Caco-2 (cell line): ENCODE data around the gene PLSCR1. TPM values are rescaled to one million over a fixed set of nuclear protein-coding genes. Genes with fewer than 3 reads are reported as not detected.

Experiments used
- BruUV-seq: library from RNA; stranded (reverse); fragments of 400-500 nt; replicated peaks from 2 replicates; lab custom pipeline; 2021; lab: Mats Ljungman, UMichigan
- CTCF ChIA-PET: fragments of 300-600 bp; sonication (Branson Sonifier 250); formaldehyde crosslinking; loops from one replicate; lab custom pipeline; 2022; ENCODE audit warnings: antibody characterized with exemption; lab: Charles Lee
- POLR2A ChIA-PET: fragments of 300-600 bp; sonication (Branson Sonifier 250); formaldehyde crosslinking; loops from one replicate; lab custom pipeline; 2022; ENCODE audit warnings: antibody characterized with exemption; lab: Charles Lee
- DNase-seq, 2 experiments: peaks; one replicate each; pipeline versions ENCODE4 v3.0.0 to v3.0.0-alpha.2; 2020 to 2022
- H3K27me3 ChIP-seq: replicated peaks from 2 replicates; pipeline ENCODE4 v1.6.0; 2011; ENCODE audit warnings: low read length; ENCODE audit not compliant: control insufficient read depth, insufficient read depth
- H3K36me3 ChIP-seq: 2 replicates; pipeline ENCODE4 v1.5.1; 2011; ENCODE audit warnings: low read length; ENCODE audit not compliant: control insufficient read depth, insufficient read depth
- H3K4me1 ChIP-seq: fragments of 250-450 bp; sonication (Bioruptor Pico); 2 replicates; pipeline ENCODE4 v1.5.1; 2020; ENCODE audit warnings: mild to moderate bottlenecking
- H3K4me3 ChIP-seq: 2 replicates; pipeline ENCODE4 v1.5.1; 2011; ENCODE audit warnings: low read depth, mild to moderate bottlenecking, control low read depth, low read length
- H3K9me3 ChIP-seq: fragments of 250-450 bp; sonication (Bioruptor Pico); 2 replicates; pipeline ENCODE4 v1.5.1; 2020; ENCODE audit warnings: mild to moderate bottlenecking, moderate library complexity
- H3K27ac Mint-ChIP-seq: one replicate; pipeline ENCODE4 v1.8.0; 2022; ENCODE audit warnings: mixed read lengths; ENCODE audit not compliant: unreplicated experiment
- H3K27me3 Mint-ChIP-seq: one replicate; pipeline ENCODE4 v1.8.0; 2022; ENCODE audit warnings: mixed read lengths; ENCODE audit not compliant: insufficient read depth, unreplicated experiment
- H3K36me3 Mint-ChIP-seq: one replicate; pipeline ENCODE4 v1.8.0; 2022; ENCODE audit warnings: mild to moderate bottlenecking, mixed read lengths; ENCODE audit not compliant: insufficient read depth, unreplicated experiment
- H3K4me1 Mint-ChIP-seq: one replicate; pipeline ENCODE4 v1.8.0; 2022; ENCODE audit warnings: low read depth, mixed read lengths; ENCODE audit not compliant: unreplicated experiment
- H3K4me3 Mint-ChIP-seq: one replicate; pipeline ENCODE4 v1.8.0; 2022; ENCODE audit warnings: mild to moderate bottlenecking, moderate library complexity, mixed read lengths; ENCODE audit not compliant: unreplicated experiment
- H3K9me3 Mint-ChIP-seq: one replicate; pipeline ENCODE4 v1.8.0; 2022; ENCODE audit warnings: mixed read lengths; ENCODE audit not compliant: unreplicated experiment
- CTCF ChIP-seq, 2 experiments: fragments of 200-600 bp in 1 of 2; IDR thresholded peaks; 1 replicate in 1 of 2; 2 replicates in 1 of 2; pipeline versions ENCODE4 v1.5.1 to v1.8.0; 2011 to 2022; ENCODE audit warnings: antibody characterized with exemption in 1 of 2, control low read depth in 1 of 2, inconsistent platforms in 1 of 2, low read depth in 1 of 2, low read length in 1 of 2, mild to moderate bottlenecking in 1 of 2, moderate library complexity in 1 of 2; ENCODE audit not compliant: insufficient read depth in 1 of 2, severe bottlenecking in 1 of 2, unreplicated experiment in 1 of 2
- intact Hi-C: fragments of 100-400 bp; cut with micrococcal nuclease; formaldehyde crosslinking; loops from one replicate; pipeline ENCODE4 v1.10.0; 2022; ENCODE audit not compliant: unreplicated experiment
- total RNA-seq: library from RNA; stranded (reverse); gene quantifications from 2 replicates; pipeline ENCODE4 v1.2.3, GENCODE V29; 2022

PLSCR1 gene
- total RNA-seq, 1 experiment from 2014 or later = 116 TPM

- no peaks in the 10 kb centered on the region for H3K9me3 ChIP-seq
- no peaks in the 10 kb centered on the region for H3K36me3 ChIP-seq
- no peaks in the 10 kb centered on the region for H3K4me1 ChIP-seq
- Mint-ChIP-seq H3K9me3 (no peaks in the 10 kb centered on the region), H3K4me3 (no peak overlapping the region), H3K36me3 (no peaks in the 10 kb centered on the region), H3K27ac (no peak overlapping the region), H3K4me1 (peaks cover 5% of the 10 kb centered on the region), H3K27me3 (peaks cover 3% of the 10 kb centered on the region)
- CTCF ChIA-PET = no interaction called here
- H3K4me3 ChIP-seq = no peak overlapping the region
- no peaks in the 10 kb centered on the region for H3K27me3 ChIP-seq
- POLR2A ChIA-PET = no interaction called here
- no peak for TF ChIP-seq CTCF (IDR thresholded peaks at IDR 0.05; ENCODE audit: insufficient read depth in 1 of 2, low read depth in 1 of 2, low read length in 1 of 2, severe bottlenecking in 1 of 2, unreplicated experiment in 1 of 2)
- BruUV-seq = no TSS peak
- DNase-seq = no peak
- intact Hi-C loops = no loop called here
Observed at GRCh38 chr3:146473726-146474125, 70.7 kb downstream of the PLSCR1 start.

GRCh38 chr3:146472611-146473010, 71.8 kb downstream of the PLSCR1 start:
- no peaks in the 10 kb centered on the region for H3K27me3 ChIP-seq
- H3K4me3 ChIP-seq = no peak overlapping the region
- H3K9me3 Mint-ChIP-seq = no peaks in the 10 kb centered on the region
- intact Hi-C loops = no loop called here
- no peaks in the 10 kb centered on the region for H3K36me3 ChIP-seq
- no peaks in the 10 kb centered on the region for H3K36me3 Mint-ChIP-seq
- no peak overlapping the region for H3K4me3 Mint-ChIP-seq
- no peak overlapping the region for H3K27ac Mint-ChIP-seq
- POLR2A ChIA-PET = no interaction called here
- DNase-seq = no peak
- CTCF ChIA-PET = no interaction called here
- no peak for TF ChIP-seq CTCF (IDR thresholded peaks at IDR 0.05; ENCODE audit: insufficient read depth in 1 of 2, low read depth in 1 of 2, low read length in 1 of 2, severe bottlenecking in 1 of 2, unreplicated experiment in 1 of 2)
- H3K4me1 ChIP-seq = no peaks in the 10 kb centered on the region
- BruUV-seq = no TSS peak
- H3K27me3 Mint-ChIP-seq = peaks cover 3% of the 10 kb centered on the region
- peaks cover 5% of the 10 kb centered on the region for H3K4me1 Mint-ChIP-seq
- H3K9me3 ChIP-seq = no peaks in the 10 kb centered on the region

GRCh38 chr3:146471012-146471411, 73.4 kb downstream of the PLSCR1 start:
- ChIA-PET CTCF (no interaction called here), POLR2A (interaction anchor here (0.6 kb wide), 1 partner anchor 84 kb away, joined by 3 read pairs; no protein-coding TSS in a partner anchor)
- Histone ChIP-seq H3K27me3 (no peaks in the 10 kb centered on the region), H3K4me3 (no peak overlapping the region), H3K4me1 (no peaks in the 10 kb centered on the region), H3K9me3 (no peaks in the 10 kb centered on the region), H3K36me3 (no peaks in the 10 kb centered on the region)
- Mint-ChIP-seq H3K27ac (no peak overlapping the region), H3K9me3 (no peaks in the 10 kb centered on the region), H3K27me3 (peaks cover 3% of the 10 kb centered on the region), H3K4me1 (peaks cover 5% of the 10 kb centered on the region), H3K4me3 (no peak overlapping the region), H3K36me3 (no peaks in the 10 kb centered on the region)
- no peak for TF ChIP-seq CTCF (IDR thresholded peaks at IDR 0.05; ENCODE audit: insufficient read depth in 1 of 2, low read depth in 1 of 2, low read length in 1 of 2, severe bottlenecking in 1 of 2, unreplicated experiment in 1 of 2)
- intact Hi-C loops = no loop called here
- no peak for DNase-seq
- BruUV-seq = no TSS peak
